Measurements from ENCODE around the gene FAM163B. TPM values are rescaled to one million over a fixed set of nuclear protein-coding genes. Genes with fewer than 3 reads are reported as not detected.

FAM163B gene
- total and polyA plus RNA-seq, 9 of the 15 experiments (the other 6 are each of a cell fraction or from before 2014, with no cell fraction given): not detected

DNA sequence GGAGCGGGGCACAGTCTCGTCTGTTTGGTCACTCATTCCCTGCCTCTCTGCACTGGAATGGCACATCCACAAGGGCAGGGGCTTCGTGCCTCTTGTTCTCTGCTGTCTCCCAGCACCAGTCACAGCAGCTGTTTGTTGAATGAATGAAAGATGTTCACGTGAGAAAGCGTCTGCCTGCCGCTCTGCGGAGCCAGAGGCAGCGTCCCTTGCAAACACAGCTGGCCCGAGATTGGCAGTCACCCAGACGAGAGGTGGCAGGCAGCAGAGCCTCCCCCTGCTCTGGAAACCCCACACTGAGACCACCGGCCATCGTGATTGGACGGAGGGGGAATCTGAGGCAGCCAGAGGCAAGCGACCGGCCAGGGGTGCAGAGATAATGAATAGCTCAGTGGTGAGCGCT is 6.0 kb upstream of the FAM163B start (continued):
- TF ChIP-seq, protein P1, sequence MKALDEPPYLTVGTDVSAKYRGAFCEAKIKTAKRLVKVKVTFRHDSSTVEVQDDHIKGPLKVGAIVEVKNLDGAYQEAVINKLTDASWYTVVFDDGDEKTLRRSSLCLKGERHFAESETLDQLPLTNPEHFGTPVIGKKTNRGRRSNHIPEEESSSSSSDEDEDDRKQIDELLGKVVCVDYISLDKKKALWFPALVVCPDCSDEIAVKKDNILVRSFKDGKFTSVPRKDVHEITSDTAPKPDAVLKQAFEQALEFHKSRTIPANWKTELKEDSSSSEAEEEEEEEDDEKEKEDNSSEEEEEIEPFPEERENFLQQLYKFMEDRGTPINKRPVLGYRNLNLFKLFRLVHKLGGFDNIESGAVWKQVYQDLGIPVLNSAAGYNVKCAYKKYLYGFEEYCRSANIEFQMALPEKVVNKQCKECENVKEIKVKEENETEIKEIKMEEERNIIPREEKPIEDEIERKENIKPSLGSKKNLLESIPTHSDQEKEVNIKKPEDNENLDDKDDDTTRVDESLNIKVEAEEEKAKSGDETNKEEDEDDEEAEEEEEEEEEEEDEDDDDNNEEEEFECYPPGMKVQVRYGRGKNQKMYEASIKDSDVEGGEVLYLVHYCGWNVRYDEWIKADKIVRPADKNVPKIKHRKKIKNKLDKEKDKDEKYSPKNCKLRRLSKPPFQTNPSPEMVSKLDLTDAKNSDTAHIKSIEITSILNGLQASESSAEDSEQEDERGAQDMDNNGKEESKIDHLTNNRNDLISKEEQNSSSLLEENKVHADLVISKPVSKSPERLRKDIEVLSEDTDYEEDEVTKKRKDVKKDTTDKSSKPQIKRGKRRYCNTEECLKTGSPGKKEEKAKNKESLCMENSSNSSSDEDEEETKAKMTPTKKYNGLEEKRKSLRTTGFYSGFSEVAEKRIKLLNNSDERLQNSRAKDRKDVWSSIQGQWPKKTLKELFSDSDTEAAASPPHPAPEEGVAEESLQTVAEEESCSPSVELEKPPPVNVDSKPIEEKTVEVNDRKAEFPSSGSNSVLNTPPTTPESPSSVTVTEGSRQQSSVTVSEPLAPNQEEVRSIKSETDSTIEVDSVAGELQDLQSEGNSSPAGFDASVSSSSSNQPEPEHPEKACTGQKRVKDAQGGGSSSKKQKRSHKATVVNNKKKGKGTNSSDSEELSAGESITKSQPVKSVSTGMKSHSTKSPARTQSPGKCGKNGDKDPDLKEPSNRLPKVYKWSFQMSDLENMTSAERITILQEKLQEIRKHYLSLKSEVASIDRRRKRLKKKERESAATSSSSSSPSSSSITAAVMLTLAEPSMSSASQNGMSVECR (CRISPR knock-in tag; IDR thresholded peaks at IDR 0.05): no peak
- TF ChIP-seq EP300 (IDR thresholded peaks at IDR 0.05; ENCODE audit: low read length) (no peak), CHD1 (IDR thresholded peaks at IDR 0.05; ENCODE audit: low read length) (no peak), CHCHD3 (CRISPR knock-in tag; IDR thresholded peaks at IDR 0.05) (no peak), ZSCAN32 (CRISPR knock-in tag; IDR thresholded peaks at IDR 0.05) (no peak), CEBPB (tag; IDR thresholded peaks at IDR 0.05) (no peak), KLF6 (CRISPR knock-in tag; IDR thresholded peaks at IDR 0.05; ENCODE audit: borderline replicate concordance) (no peak), BACH1 (tag; IDR thresholded peaks at IDR 0.05) (no peak)
- TF ChIP-seq, protein P2, sequence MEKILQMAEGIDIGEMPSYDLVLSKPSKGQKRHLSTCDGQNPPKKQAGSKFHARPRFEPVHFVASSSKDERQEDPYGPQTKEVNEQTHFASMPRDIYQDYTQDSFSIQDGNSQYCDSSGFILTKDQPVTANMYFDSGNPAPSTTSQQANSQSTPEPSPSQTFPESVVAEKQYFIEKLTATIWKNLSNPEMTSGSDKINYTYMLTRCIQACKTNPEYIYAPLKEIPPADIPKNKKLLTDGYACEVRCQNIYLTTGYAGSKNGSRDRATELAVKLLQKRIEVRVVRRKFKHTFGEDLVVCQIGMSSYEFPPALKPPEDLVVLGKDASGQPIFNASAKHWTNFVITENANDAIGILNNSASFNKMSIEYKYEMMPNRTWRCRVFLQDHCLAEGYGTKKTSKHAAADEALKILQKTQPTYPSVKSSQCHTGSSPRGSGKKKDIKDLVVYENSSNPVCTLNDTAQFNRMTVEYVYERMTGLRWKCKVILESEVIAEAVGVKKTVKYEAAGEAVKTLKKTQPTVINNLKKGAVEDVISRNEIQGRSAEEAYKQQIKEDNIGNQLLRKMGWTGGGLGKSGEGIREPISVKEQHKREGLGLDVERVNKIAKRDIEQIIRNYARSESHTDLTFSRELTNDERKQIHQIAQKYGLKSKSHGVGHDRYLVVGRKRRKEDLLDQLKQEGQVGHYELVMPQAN (IDR thresholded peaks at IDR 0.05; ENCODE audit: borderline replicate concordance): no peak
- TF ChIP-seq, protein P3, sequence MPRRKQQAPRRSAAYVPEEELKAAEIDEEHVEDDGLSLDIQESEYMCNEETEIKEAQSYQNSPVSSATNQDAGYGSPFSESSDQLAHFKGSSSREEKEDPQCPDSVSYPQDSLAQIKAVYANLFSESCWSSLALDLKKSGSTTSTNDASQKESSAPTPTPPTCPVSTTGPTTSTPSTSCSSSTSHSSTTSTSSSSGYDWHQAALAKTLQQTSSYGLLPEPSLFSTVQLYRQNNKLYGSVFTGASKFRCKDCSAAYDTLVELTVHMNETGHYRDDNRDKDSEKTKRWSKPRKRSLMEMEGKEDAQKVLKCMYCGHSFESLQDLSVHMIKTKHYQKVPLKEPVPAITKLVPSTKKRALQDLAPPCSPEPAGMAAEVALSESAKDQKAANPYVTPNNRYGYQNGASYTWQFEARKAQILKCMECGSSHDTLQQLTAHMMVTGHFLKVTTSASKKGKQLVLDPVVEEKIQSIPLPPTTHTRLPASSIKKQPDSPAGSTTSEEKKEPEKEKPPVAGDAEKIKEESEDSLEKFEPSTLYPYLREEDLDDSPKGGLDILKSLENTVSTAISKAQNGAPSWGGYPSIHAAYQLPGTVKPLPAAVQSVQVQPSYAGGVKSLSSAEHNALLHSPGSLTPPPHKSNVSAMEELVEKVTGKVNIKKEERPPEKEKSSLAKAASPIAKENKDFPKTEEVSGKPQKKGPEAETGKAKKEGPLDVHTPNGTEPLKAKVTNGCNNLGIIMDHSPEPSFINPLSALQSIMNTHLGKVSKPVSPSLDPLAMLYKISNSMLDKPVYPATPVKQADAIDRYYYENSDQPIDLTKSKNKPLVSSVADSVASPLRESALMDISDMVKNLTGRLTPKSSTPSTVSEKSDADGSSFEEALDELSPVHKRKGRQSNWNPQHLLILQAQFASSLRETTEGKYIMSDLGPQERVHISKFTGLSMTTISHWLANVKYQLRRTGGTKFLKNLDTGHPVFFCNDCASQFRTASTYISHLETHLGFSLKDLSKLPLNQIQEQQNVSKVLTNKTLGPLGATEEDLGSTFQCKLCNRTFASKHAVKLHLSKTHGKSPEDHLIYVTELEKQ (CRISPR knock-in tag; IDR thresholded peaks at IDR 0.05): no peak

All from K562 (cell line).